OCI-LY7 (cell line): ENCODE data around the gene JMY.

Experiments used
- CTCF ChIP-seq: fragments of 200-600 bp; sonication (generic); conservative IDR thresholded peaks from 2 replicates; pipeline ENCODE4 v1.5.1; 2014; ENCODE audit warnings: mild to moderate bottlenecking, antibody characterized with exemption, low read length, moderate library complexity, mixed read lengths
- EZH2phosphoT487 ChIP-seq: fragments of 200-600 bp; sonication (generic); IDR thresholded peaks from 2 replicates; pipeline ENCODE4 v1.6.1; 2018; ENCODE audit warnings: low read depth, borderline replicate concordance, mild to moderate bottlenecking, mixed run types, antibody characterized with exemption, low read length, moderate library complexity, mixed read lengths

GRCh38 chr5:79287907-79288306, 52.0 kb downstream of the JMY start:
- TF ChIP-seq CTCF (no peak), EZH2phosphoT487 (no peak)
